GM15510 (cell line): ENCODE measurements around the gene SEMA4D.
A peak's percentile ranks its signal among the peaks of the same experiment; 100 is the strongest.

Experiments
- POLR2A ChIP-seq: IDR thresholded peaks from 3 replicates; pipeline ENCODE4 v1.6.1; 2011; ENCODE audit warnings: borderline replicate concordance; ENCODE audit not compliant: insufficient read length; ENCODE audit errors: extremely low read depth

SEMA4D gene, protein sequence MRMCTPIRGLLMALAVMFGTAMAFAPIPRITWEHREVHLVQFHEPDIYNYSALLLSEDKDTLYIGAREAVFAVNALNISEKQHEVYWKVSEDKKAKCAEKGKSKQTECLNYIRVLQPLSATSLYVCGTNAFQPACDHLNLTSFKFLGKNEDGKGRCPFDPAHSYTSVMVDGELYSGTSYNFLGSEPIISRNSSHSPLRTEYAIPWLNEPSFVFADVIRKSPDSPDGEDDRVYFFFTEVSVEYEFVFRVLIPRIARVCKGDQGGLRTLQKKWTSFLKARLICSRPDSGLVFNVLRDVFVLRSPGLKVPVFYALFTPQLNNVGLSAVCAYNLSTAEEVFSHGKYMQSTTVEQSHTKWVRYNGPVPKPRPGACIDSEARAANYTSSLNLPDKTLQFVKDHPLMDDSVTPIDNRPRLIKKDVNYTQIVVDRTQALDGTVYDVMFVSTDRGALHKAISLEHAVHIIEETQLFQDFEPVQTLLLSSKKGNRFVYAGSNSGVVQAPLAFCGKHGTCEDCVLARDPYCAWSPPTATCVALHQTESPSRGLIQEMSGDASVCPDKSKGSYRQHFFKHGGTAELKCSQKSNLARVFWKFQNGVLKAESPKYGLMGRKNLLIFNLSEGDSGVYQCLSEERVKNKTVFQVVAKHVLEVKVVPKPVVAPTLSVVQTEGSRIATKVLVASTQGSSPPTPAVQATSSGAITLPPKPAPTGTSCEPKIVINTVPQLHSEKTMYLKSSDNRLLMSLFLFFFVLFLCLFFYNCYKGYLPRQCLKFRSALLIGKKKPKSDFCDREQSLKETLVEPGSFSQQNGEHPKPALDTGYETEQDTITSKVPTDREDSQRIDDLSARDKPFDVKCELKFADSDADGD

DNA sequence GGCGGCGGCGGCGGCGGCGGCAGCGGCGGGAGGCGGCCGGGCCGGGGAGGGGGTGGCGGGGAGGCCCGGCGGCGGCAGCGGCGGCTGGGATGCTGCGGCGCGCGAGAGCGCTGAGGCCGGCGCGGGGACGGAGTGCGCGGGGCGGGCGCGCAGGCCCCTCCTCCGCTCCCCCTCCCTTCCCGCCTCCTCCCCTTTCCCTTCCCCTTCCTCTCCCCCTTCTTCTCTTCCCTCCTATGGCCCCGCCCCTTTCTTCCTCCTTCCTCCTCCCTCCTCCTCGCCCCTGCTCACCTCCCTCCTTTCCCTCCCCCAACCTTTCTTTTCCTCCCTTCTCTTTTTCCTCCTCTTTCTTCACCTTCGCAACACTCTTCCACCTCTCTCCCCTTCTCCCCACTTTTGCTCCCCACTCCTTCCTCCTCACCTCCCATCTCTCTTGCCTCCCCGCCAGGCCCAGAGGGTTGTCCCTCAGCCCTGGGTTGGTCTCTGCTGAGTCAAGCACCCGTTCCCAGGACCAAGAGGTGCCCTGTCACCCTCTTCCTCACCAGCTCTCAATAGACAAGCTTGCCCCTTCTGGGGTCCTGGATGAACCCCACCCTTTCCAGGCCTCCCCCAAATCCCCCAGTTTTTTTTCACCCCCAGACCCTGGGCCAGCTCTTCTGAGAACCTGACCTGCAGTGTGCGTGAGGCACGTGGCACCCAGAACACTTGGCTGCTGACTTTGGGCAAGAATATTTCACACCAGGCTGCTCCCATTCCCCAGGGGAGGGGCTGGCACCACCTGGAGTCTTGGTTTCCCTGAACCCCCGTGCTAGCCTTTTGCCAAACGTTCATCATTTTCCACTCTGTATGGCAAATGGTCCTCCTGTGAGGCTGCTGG, at the start of gene SEMA4D:
Gene SEMA4D (minus strand): TSS at position 136 of the 874 bp plus-strand sequence. CDS start 92,657 bp downstream, outside the sequence.
- TF ChIP-seq POLR2A, result peak; percentile 51

DNA sequence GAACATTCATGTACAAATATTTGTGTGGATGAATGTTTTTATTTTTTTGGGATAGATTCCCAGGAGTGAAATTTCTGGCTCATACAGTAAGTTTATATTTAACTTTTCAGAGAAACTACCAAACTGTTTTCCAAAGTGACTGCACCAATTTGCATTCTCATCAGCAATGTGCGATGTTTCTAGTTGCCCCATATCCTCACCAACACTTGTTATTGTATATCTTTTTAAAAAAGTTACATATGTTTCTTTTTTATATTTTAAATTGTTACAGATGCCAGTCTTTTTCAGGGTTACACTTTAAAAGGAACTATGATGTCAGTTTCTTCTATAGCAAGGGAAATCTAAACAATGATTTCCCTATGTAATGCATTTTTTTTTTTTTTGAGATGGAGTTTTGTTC, 49.1 kb upstream of the SEMA4D start:
- TF ChIP-seq POLR2A, result no peak

DNA sequence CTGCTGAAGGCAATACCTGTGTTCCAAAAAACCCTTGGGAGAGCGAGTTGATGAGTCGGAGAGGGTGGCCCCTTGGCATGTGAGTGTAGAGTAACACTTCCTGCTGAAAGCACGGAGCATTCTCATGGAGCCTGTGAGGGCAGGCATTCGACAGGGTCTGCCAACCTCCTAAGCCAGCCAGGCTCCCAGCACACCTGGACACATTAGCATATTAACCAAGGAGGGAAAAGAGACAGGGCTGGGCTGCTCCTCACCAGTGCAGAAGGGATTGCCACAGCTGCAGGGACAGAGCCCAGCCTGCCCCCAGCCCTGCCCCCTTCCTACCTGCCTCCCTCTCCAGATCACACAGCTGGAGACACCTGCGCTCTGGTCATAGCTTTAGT, 46.4 kb upstream of the SEMA4D start:
- TF ChIP-seq POLR2A, result no peak

DNA sequence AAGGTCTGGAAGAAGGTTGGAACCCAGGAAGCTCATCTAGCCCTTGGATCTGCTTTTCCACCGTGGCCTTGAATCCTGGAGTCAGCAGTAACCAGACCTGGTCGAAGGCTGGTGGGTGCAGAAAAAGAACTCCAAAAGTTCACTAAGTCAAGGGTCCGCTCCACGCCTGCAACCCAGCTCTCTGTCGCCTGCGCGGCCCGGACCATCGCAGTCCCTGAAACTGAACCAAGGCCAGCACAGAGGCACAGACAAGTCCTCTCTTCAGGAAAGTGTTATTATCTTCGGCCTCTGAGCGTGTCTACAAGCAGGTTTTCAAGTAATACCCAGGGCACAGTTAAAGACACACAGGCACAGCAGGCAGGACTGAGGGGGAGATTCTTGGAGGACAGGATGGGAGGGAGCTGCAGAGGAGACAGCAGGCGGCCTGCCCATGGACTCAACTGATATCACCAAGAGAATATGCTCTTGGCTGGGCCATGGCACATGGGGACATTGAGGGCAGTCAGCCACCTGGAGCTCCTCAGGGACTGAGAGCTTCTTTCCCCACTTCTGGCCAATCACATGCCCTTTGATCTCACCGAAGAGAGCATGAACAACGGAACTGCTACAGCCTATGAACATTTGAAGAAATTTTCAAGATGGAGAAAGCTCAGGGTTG, 45.8 kb upstream of the SEMA4D start:
- no peak for TF ChIP-seq POLR2A

DNA sequence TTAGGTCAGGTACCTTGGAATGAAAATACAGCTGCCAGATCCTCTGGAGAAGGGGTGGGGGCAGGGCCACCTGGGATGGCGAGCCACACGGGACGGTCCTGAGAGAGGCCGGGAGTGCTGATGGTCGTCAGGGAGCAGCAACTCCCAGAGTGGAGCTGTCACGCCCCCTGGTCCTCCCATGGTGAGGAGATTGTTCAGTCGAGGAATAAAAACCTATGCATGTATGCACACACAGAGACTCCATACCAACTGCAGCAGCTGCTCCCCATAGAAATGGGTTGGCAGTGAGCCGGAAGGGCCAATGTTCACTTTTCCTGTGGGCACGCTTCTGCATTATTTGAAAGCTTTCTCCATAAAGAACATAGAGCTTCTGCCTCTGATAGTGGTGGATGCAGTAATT, 45.2 kb upstream of the SEMA4D start:
- no peak for TF ChIP-seq POLR2A

DNA sequence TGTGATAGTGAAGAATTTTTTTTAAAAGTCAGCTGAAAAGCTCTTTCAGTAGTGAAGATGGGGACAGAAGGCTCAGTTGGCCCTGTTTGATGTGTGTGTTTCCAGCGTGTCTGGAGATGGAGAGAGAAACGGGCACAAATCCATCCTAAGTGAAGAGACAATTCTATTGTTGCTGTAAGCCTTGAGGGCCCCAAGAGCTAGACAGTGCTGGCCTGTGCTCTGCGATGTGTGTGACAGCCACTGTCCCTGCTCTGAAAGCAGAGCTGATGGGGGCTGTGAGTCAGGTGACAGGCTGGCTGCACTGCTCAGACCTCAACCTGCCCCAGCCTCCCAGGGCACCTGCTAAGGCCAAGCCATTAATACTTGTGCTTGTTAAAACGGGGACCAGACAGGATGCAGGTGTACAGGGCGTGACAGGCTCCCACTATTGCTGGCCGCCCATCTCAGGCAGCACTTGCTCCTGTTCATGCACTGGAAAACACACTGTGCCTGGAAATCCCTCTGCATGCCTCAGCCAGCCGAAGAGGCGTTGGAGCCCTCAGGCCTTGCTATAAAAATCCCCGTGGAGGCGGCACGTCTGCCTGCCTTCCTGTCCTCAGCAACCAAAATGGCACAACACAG, 44.6 kb upstream of the SEMA4D start:
- no peak for TF ChIP-seq POLR2A

DNA sequence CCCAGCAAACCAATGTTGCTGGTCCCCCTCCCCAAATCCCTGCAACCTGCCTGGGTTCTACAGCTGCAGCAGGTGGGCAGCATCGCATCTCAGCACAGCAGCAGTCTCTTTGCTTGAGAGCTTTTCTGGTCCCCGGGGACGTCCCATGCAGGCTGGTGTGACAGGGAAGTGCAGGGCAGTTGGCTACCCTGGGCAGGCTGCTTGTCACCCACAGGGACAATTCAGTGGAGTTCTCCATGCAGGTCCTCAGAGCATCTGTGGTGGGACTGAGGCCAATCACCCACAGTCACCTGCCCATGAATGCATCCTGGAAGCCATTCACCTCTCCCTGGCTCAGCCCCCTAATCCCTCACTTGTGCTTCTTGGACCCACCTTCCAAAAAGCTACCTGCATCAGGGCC, 43.9 kb upstream of the SEMA4D start:
- no peak for TF ChIP-seq POLR2A

DNA sequence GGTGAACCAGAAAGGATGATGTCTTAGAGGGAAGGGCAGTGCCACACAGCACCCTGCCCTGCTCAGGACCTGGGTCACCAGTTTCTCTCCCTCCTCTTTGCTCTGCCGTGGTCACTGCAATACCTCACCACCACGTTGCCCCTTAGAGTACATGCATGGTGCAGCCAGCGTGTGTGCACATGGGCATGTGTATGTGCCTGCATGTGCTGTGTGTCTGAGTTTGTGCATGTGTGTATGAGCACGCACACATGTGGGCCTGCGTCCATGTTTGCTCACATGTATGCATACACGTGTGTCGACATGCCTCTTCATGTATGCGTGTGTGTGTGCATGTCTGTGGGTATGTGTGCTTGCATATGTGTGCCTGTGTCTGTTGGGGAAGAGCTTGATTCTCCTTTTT, 41.5 kb upstream of the SEMA4D start:
- TF ChIP-seq POLR2A, result no peak

DNA sequence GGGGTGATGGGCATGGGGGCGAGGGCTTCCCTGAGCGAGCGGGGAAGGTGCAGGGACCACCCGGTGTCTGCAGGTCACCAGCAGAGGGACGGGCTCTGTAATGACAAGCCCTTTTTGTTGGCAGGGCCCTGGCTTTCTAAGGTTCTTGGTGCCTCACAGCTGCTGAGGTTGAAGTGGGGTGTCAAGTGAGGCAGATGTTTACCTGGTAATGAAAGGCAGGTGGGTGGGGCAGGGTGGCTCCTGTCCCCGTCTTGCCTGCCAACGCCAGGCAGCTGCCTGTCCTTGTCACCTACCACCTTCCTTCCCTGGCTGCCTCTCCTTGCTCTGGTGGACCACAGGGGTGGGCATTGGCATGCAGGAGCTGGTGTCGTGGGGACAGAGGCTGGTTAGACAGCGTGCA, 41.0 kb upstream of the SEMA4D start:
- TF ChIP-seq POLR2A, result no peak

DNA sequence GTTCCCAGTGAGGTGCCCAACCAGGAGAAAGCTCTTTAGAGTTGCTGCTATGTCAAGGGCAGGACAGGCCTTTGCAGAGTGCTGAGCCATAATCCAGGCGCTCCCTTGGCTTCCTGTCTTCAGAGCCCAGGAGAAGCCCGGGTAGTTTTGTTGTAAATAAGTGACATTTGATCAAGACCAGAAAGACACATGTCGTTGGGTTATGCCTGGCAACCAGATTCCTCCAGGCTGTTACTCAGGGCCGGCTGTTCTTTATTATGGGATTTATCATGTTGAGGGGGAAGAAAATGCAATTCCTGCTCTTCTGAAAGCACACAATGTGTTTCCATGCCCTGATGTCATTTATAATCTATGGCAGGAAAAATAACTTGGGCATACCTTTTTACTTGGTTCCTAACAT, 39.3 kb upstream of the SEMA4D start:
- TF ChIP-seq POLR2A, result no peak

DNA sequence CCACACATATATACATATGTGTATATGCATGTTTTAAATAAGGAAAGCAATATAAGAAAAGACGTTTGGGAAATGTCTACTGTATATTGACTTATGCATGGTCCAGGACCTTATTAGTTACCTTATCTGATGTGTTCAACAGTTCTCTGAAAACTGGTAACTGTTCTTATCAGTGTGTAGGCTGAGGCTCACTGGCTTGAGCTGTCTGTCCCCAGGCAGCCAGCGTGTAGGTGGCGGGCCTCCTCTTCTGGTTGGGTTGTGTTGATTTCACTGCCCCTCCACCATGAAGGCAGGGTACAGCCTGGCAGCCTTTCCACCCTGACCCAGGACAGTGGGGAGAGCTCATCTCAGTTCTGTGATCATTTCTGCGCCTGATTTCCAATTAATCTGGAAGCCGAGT, 38.7 kb upstream of the SEMA4D start:
- no peak for TF ChIP-seq POLR2A

DNA sequence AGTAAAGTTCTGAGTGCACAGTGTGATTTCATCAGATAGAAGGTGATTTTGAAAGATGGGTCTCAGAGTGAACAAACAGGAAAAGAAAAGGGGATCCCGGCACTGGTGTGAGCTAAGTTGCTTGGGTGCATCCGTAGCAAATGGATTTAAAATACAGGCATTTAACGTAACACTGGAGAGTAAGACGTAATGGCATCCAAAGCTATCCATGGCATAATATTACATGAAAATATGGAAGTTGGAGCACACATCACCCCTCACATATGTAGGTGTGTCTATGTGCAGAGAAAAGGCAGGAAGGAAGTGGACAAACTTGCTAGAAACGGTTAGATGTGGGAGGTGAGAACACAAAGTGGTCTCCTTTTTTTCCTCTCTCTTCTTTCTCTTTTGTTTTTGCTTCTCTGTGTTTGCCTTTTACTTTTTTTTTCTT, 38.2 kb upstream of the SEMA4D start:
- TF ChIP-seq POLR2A, result no peak

DNA sequence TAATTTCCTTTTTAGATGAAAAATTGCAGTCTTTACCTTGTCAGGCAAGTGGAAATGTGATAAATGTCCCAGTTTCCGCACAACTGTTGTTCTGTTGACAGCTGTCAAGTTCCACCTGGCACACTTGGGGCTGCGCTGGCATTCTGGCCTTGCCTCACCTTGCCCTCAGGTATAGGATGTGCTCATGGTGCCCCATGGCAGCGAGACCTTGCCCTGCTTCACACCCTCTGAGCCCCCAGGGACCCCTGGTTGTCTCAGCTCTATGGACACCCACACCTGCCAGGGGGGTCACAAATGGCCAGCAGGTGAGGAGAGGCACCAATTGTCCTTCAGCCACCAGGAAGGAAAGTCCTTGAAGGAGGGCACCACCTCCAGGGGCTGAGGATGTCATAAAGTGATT, 37.5 kb upstream of the SEMA4D start:
- no peak for TF ChIP-seq POLR2A

DNA sequence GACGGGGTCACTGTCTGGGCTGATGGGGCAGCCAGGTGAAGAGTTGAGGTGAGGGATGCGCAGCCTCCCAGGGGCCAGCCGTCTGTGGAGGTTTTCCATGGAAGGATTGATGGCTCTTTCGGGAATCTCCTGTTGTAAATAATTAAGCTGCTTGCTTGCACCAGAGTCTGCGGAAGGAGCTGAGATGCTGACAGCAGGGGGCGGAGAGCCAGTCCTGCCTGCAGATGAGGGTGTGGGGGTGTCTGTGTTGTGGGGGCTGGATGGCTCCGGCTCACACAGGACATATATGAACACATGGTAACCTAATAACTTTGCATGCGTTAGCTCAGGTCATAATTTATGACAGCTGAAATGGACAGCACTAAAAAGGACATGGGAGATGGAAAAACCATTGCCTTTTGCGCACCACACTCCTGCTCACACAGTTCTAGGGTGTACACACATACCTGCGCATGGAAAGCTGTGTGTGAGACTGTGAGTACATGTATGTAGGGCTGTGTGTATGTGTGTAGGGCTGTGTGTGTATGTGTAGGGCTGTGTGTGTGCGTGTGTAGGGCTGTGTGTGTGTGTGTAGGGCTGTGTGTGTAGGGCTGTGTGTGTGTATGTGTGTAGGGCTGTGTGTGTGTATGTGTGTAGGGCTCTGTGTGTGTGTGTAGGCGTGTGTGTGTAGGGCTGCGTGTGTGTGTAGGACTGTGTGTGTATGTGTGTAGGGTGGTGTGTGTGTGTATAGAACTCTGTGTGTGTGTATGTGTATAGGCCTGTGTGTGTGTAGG, 36.8 kb upstream of the SEMA4D start:
- no peak for TF ChIP-seq POLR2A
